Heart left ventricle (tissue), 16 donors: ENCODE results near the gene C1orf167. TPM values are rescaled to one million over a fixed set of nuclear protein-coding genes. Genes with fewer than 3 reads are reported as not detected.
A peak's percentile ranks its signal among the peaks of the same experiment; 100 is the strongest.

ENCODE experiments used
- ATAC-seq, 4 donors: fragments of 200-7000 bp; cut with Tn5 transposase; one replicate each; pipeline ENCODE4 v1.9.1; 2020 to 2022; ENCODE audit warnings: moderate library complexity in 4 of 4, mild to moderate bottlenecking in 3 of 4, moderate number of reproducible peaks in 1 of 4
- DNase-seq, 5 donors: peaks; one replicate each; pipeline ENCODE4 v3.0.0-alpha.2; 2020
- H3K27ac ChIP-seq, 12 donors: fragments of 200-600 bp; sonication (generic) in 4 of 12; one replicate each; pipeline versions ENCODE4 v1.5.0 to v1.8.0; 2016 to 2022; ENCODE audit warnings: mild to moderate bottlenecking in 2 of 12
- H3K27me3 ChIP-seq, 9 donors: fragments of 200-600 bp; sonication (generic) in 2 of 9; one replicate each; pipeline versions ENCODE4 v1.5.1 to v1.8.0; 2016 to 2022; ENCODE audit warnings: mild to moderate bottlenecking in 3 of 9
- H3K36me3 ChIP-seq, 9 donors: fragments of 200-600 bp; sonication (generic) in 2 of 9; one replicate each; pipeline versions ENCODE4 v1.5.0 to v1.8.0; 2018 to 2022; ENCODE audit warnings: mild to moderate bottlenecking in 2 of 9
- H3K4me1 ChIP-seq, 12 donors: fragments of 200-600 bp; sonication (generic) in 4 of 12; one replicate each; pipeline versions ENCODE4 v1.5.0 to v1.8.0; 2016 to 2022; ENCODE audit warnings: mild to moderate bottlenecking in 3 of 12
- H3K4me3 ChIP-seq, 12 donors: fragments of 200-600 bp; sonication (generic) in 4 of 12; one replicate each; pipeline versions ENCODE4 v1.5.0 to v1.8.0; 2017 to 2022; ENCODE audit warnings: mild to moderate bottlenecking in 9 of 12, moderate library complexity in 4 of 12
- H3K9me3 ChIP-seq, 12 donors: fragments of 200-600 bp; sonication (generic) in 4 of 12; one replicate each; pipeline versions ENCODE4 v1.5.0 to v1.8.0; 2016 to 2022; ENCODE audit warnings: mild to moderate bottlenecking in 1 of 12
- POLR2A ChIP-seq, 2 donors: fragments of 450-650 bp; IDR thresholded peaks; one replicate each; pipeline ENCODE4 v1.6.1; 2017; ENCODE audit warnings: antibody characterized with exemption in 2 of 2, mild to moderate bottlenecking in 2 of 2, moderate library complexity in 2 of 2
- WGBS, 4 donors: extraction: QIAGEN DNeasy Blood & Tissue Kit in 2 of 4; methylation state at CpG; one replicate each; pipeline versions ENCODE4 v1.1.5 to v1.1.7; 2013 to 2018; 5-methylcytosine and 5-hydroxymethylcytosine counted together
- intact Hi-C, 10 donors: fragments of 100-400 bp; cut with DNase I; formaldehyde crosslinking; loops; one replicate each; pipeline versions ENCODE4 v1.11.1 to v1.14.2; 2022
- polyA plus RNA-seq, 2 donors: library from polyadenylated mRNA; stranded (reverse); fragments of 200-250 nt; gene quantifications; one replicate each; pipeline ENCODE4 v1.2.3, GENCODE V29; 2013
- total RNA-seq, 9 donors: library from RNA; depleted of rRNA in 2 of 9; stranded (reverse); fragments of >200 nt in 2 of 9; fragmentation: NEBNext Ultra II Directional in 3 of 9; extraction: Animal tissue kit (Norgen Biotek cat#: 25700) in 3 of 9; gene quantifications; one replicate each; pipeline versions ENCODE4 v1.1.0 to v1.2.4, GENCODE V29; 2016 to 2023
- TF ChIP-seq, protein P1 (sequence below), 12 donors: fragments of 200-600 bp; sonication (generic) in 4 of 12; IDR thresholded peaks; one replicate each; pipeline versions ENCODE4 v1.5.0 to v1.8.0; 2018 to 2022; ENCODE audit warnings: antibody characterized with exemption in 12 of 12, mild to moderate bottlenecking in 5 of 12
- donor health status: ischemic (EF 13 %, LVEDD 7.1; RV severe dilation, severe dysfunction).
- donor health status: healthy with polysubstance abuse.
- donor health status: DM: no; HTN: yes; CAD: no.
- donor health status: DM: no; HTN: no; CAD: no.
- donor health status: ischemic (EF 25% LVEDD 6.9; RV normal size, moderate dysfunction).
- donor health status: ischemic (EF 25% LVEDD 5.7; RV mildly dilated, moderate dysfunction).
- donor health status: healthy.
- donor health status: DM: yes; HTN: yes; CAD: no.
- donor health status: ischemic (EF 35%, LVEDD 5.7; RV mildly dilated, moderate dysfunction).
- donor health status: nonischemic (EF 11% LVEDD 7.7; RV severe dilation, severe dysfunction).
- donor health status: DM: yes; HTN: yes; CAD: no.
- donor health status: PGD.
- donor health status: ischemic (EF 29% LVEDD 5.4; RV normal size, mild dysfunction).
- donor health status: nonischemic (EF 23%, LVEDD 6.1; RV moderate dilation, normal function).

C1orf167 gene
- total and polyA plus RNA-seq, 11 donors = 1.5 to 7.6 (median 3.8) TPM

DNA sequence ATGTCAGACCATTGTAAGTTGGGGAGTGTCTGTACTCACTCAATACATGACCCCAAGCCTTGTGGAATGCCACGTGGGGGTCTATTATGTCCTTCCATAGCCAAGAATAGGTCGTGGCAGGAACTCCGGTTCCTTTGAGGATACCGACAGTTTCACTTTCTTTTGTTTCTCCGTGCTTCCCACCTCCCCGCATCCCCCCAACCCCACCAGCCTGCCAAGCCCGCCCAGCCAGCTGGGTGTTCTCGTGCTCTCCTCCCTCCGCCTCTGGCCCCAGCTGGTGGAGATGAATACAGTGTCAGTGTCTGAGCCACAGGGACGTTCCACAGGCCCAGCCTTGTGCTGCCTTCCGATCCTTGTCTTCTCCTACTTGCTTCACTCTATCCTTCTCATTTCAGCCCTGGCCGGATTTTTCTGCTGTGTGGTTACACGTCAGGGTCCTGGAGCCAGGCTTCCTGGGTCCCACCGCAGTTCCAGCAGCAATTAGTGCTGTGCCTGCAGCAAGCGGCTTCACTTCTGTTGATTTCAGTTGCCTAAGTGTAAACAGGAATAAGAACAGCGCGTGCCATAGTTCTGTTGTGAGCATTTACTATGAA, 30.2 kb upstream of the C1orf167 start:
- Histone ChIP-seq H3K36me3 (no peaks in the 10 kb centered on the region), H3K4me3 (peak overlapping the region in 10 of 12 donors; percentile 17 to 57 (median 42)), H3K9me3 (no peaks in the 10 kb centered on the region), H3K27me3 (no peaks in the 10 kb centered on the region), H3K4me1 (peaks cover under 1 to 64% (median 29%) of the 10 kb centered on the region in 12 donors), H3K27ac (peak overlapping the region; percentile 21 to 93 (median 68))
- TF ChIP-seq POLR2A (IDR thresholded peaks at IDR 0.05) = no peak
- TF ChIP-seq, protein P1, sequence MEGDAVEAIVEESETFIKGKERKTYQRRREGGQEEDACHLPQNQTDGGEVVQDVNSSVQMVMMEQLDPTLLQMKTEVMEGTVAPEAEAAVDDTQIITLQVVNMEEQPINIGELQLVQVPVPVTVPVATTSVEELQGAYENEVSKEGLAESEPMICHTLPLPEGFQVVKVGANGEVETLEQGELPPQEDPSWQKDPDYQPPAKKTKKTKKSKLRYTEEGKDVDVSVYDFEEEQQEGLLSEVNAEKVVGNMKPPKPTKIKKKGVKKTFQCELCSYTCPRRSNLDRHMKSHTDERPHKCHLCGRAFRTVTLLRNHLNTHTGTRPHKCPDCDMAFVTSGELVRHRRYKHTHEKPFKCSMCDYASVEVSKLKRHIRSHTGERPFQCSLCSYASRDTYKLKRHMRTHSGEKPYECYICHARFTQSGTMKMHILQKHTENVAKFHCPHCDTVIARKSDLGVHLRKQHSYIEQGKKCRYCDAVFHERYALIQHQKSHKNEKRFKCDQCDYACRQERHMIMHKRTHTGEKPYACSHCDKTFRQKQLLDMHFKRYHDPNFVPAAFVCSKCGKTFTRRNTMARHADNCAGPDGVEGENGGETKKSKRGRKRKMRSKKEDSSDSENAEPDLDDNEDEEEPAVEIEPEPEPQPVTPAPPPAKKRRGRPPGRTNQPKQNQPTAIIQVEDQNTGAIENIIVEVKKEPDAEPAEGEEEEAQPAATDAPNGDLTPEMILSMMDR (IDR thresholded peaks at IDR 0.05) = no peak
- WGBS, 4 donors = 18 to 39% (median 26%) methylated on average over 16 to 17 of the region's 17 CpGs
- peak; percentile 23 to 73 (median 67) for ATAC-seq
- DNase-seq = peak; percentile 73 to 87 (median 86)
- intact Hi-C loops = loop anchor here in 3 of 10 donors (10.0 kb wide), 2 partner anchors 53 to 73 kb away; partner anchors contain the start of genes CLCN6 (in 2 of the 3) and MTHFR (in 2 of the 3)

DNA sequence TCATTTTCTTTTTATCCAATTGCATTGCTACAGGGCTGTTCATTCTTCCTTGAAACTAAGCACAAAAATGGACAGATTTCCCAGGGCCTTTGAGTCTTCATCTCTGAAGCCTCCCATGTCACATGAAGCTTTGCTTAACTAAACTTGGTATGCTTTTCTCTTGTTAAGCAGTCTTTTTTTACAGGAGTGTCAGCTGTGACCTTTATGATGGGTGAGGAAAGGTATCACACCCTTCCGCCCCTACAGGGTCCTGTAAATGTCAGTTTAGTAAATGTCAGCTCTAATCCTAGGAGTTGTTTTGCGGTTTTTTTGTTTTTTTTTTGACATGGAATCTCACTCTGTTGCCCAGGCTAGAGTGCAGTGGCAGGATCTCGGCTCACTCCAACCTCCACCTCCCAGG, 28.7 kb upstream of the C1orf167 start:
- WGBS, 4 donors = 89 to 94% (median 93%) methylated on average over 3 of the region's 3 CpGs
- Histone ChIP-seq H3K27me3 (no peaks in the 10 kb centered on the region), H3K36me3 (no peaks in the 10 kb centered on the region), H3K27ac (peak overlapping the region in 1 of 12 donors; percentile 82), H3K4me1 (peaks cover 5 to 75% (median 36%) of the 10 kb centered on the region in 12 donors), H3K9me3 (no peaks in the 10 kb centered on the region), H3K4me3 (no peak overlapping the region)
- DNase-seq = no peak
- TF ChIP-seq POLR2A (IDR thresholded peaks at IDR 0.05) = no peak
- TF ChIP-seq, protein P1 (IDR thresholded peaks at IDR 0.05) = no peak
- no peak for ATAC-seq
- intact Hi-C loops = loop anchor here in 3 of 10 donors (10.0 kb wide), 2 partner anchors 51 to 71 kb away; partner anchors contain the start of genes CLCN6 (in 2 of the 3) and MTHFR (in 2 of the 3)

DNA sequence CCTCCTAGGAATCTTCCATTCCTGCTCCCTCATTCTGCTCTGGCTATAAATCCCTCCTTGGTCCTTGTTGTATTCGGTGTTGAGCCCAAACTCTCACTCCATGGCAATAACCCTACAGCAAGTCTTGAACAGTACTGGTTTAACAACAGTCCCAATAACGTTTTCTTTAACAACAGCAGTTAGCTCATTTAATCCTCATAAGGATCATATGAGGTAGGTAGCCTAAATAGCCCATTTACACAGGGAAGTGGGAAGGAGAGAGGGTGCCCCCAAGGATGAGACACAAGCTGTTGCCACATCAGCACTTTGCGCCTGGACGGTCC, 26.5 kb upstream of the C1orf167 start:
- ATAC-seq = no peak
- Histone ChIP-seq H3K4me3 (peak overlapping the region in 10 of 12 donors; percentile 67 to 98 (median 86)), H3K27ac (peak overlapping the region in 11 of 12 donors; percentile 60 to 96 (median 84)), H3K9me3 (no peaks in the 10 kb centered on the region), H3K27me3 (no peaks in the 10 kb centered on the region), H3K36me3 (no peaks in the 10 kb centered on the region), H3K4me1 (peaks cover 5 to 76% (median 31%) of the 10 kb centered on the region in 12 donors)
- TF ChIP-seq, protein P1 (IDR thresholded peaks at IDR 0.05) = no peak
- no peak for TF ChIP-seq POLR2A (IDR thresholded peaks at IDR 0.05)
- DNase-seq = no peak
- intact Hi-C loops = loop anchor here in 9 of 10 donors (5.0 to 10.0 kb wide), 5 partner anchors 47 to 72 kb away; partner anchors contain the start of genes CLCN6 (in 5 of the 9) and MTHFR (in 5 of the 9)
- WGBS, 4 donors = 28 to 34% (median 32%) methylated on average over 4 of the region's 4 CpGs
